ENCODE measurements around the gene DOK7.

The DOK7 gene

GRCh38 chr4:3489451-3489962 lies 26.4 kb downstream of the DOK7 start:
- DNase-seq (ENCODE audit: low read depth): no peak

GRCh38 chr4:3491681-3492405 lies 28.7 kb downstream of the DOK7 start:
- DNase-seq (ENCODE audit: low read depth): peak; percentile 19

DNA sequence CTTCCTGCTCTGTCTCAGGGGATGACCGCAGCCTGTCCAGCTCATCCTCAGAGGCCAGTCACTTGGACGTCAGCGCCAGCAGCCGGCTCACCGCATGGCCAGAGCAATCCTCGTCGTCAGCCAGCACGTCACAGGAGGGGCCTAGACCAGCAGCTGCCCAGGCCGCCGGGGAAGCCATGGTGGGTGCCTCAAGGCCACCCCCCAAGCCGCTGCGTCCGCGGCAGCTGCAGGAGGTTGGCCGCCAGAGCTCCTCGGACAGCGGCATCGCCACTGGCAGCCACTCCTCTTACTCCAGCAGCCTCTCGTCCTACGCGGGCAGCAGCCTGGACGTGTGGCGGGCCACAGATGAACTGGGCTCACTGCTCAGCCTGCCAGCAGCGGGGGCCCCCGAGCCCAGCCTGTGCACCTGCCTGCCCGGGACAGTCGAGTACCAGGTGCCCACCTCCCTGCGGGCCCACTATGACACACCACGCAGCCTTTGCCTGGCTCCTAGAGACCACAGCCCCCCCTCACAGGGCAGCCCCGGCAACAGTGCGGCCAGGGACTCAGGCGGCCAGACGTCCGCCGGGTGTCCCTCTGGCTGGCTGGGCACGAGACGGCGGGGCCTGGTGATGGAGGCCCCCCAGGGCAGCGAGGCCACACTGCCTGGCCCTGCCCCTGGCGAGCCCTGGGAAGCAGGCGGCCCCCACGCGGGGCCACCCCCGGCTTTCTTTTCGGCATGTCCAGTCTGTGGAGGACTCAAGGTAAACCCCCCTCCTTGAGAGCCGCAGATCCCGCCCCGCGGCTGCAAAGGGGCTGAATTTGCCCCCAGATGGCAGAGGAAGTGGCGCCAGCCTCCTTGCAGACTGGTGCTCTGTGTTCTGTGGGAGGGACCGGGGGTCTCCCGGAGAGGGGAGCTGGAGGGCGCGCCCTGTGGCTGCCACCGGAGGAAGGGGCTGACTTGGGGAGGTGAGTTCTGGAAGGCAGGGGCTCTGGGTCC lies 29.9 kb downstream of the DOK7 start:
- DNase-seq (ENCODE audit: low read depth): no peak

GRCh38 chr4:3493720-3494461 lies 30.8 kb downstream of the DOK7 start:
- no peak for DNase-seq (ENCODE audit: low read depth)

DNA sequence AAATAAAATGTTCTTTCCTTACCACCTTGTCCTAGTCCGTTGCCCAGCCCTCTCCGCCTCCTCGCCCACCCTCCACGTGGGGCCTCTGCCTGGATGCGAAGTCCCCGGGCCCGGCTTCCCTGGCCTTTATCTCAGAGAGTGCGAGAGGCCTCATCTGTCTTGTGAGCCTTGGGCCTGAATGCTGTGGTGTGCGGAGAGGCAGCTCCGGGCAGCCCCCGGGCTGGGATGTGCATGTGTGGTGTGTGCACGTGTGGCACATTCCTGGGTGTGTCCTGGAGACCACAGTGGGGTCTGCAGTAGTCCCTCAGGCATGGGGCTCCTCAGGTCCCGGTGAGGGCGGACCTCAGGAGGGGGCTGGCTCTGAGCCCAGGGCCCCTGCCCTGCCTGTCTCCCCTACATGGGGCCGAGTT lies 31.4 kb downstream of the DOK7 start:
- no peak for DNase-seq (ENCODE audit: low read depth)

DNA sequence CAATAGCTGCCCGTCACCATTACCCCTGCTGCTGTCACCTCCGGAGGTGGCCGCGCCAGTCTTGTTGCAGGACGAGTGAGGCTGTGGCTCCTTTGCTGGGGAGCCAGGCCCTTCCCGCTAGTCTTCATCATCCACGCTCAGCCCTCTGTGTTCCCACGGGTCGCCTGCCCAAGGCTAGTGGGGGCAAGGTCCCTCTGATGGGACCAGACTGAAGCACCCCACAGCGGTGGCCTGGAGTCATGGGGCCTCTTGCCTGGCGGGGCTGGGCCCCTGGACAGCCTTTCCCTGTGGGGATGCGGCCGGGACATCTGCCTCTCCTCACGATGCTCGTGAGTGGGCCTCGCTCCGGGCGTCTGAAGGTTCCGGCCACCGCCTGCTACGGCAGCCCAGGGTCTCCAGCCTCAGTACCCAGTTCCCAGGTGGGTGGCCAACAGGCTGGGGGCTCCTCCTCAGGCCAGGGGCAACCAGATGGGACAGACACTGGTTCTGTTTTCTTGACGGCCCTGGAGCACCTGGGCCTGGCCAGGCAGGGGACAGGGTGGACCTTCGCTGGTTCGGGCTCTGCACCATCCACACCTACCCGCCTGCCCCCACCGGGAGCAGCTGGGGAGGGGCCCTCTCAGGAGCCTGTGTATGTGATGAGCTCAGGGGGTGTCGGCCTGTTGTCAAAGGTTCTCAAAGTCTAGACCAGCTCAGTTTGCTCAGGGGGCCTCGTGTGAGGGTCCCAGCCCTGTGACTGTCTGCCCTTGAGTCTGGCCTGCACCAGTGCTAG lies 32.3 kb downstream of the DOK7 start:
- DNase-seq (ENCODE audit: low read depth): no peak

GRCh38 chr4:3496021-3496420 lies 32.9 kb downstream of the DOK7 start:
- DNase-seq (ENCODE audit: low read depth): no peak

DNA sequence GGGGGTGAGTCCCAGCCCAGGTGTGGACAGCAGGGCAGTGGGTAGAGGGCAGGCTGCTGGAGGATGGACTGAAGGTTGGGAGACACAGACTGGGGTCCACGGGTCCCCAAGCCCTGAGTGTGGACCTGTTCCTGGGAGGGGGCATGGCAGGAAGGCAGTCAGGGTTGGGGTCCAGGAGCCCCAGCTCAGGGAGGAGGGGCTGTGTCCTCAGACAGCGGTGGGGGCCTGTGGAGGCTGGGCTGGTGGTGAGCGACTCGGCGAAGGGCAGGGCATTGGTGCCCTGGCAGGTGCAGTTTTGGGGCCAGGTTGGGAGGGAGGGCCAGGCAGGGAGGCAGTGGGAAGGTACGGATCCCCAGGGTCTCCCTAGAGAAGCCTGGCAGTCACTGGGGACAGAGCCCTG lies 34.0 kb downstream of the DOK7 start:
- no peak for DNase-seq (ENCODE audit: low read depth)

DNA sequence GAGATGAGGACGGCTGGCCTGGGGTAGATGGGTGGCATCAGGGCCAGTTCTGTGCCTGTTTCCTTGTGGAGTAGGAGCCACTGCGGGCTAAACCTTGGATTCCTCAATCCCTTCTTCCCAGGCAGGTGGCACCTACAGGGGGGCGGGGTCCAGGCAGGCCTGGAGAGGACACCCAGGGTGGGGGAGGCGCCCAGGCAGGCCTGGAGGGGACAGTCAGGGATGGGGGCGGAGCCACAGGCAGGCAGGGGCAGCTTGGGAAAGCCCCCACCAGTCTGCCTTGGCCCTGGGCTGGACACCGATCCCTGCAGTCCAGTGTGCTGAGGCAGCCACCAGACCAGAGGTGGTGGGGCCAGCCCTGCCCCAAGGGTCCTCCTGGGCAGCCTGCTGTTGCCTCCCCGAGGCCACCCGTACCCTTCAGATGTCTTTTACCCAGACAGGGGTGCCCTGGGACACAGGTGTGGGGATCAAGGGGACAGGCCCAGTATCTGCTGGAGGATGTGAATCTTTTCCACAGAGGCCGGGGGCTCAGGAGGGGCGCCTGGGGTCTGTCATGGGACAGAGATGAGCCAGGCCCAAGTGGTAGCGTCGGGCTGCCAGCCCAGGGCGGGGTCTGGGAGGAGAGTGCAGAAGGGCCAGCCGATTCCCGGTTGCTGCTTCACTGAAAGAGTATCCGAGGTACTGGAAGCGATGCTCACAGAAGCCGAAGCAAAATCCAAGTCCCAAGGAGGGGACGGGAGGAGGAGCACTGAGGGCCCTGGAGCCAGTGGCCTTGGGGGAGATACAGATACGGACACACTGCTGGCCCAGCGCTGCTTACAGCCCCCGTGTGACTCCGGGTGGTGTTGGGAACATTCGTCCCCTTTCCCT lies 34.6 kb downstream of the DOK7 start:
- no peak for DNase-seq (ENCODE audit: low read depth)

DNA sequence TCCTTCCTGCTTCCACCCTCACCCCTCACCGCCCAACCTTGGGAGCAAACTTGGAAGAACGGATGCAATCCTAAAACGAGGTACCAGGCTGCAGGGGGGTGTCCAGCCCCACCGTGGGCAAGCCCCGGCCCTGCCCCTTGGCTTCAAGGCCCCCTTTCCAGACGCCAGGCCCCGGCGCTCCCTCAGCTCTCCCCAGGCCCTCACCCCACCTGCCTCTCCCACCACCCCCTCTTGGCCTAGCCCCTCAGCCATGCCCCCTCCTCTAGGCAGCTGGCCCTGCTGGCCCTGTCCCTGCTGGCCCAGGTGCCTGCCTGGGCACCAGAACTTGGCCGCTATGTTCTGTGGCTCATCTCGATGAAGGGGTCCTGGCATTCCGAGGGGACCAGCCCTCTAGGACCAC lies 35.3 kb downstream of the DOK7 start:
- DNase-seq (ENCODE audit: low read depth): no peak

DNA sequence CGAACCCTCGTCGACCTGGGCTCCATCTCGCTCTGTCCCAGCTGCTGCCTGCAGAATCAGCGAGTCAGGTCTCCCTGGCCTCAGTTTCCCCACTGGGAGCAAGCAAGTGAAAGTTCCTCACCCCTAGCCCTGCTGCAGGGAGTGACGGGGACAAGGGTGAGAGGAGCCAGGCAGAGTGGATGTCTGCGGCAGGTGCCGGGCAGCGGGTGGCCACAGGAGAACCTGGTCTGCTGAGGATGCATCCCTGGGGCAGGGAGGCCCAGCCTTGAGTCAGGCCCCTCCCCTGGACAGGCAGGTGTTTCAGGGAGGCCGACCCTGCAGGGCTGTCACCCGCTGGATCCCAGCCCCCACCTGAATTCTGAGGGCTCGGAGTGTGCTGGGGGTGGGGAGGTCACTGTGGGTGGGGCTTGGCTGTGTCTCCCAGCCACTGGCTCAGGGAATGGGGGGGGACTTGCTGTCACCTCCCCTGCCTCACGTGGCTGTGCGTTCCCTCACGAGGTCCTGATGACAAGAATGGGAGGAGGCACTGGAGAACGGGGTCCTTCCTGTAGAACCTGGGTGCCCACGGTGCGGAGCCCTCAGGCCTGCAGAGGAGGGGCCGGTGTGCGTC lies 35.9 kb downstream of the DOK7 start:
- no peak for DNase-seq (ENCODE audit: low read depth)

- no peak for DNase-seq (ENCODE audit: low read depth)
These were observed 36.6 kb downstream of the DOK7 start for GRCh38 chr4:3499710-3500109.

DNA sequence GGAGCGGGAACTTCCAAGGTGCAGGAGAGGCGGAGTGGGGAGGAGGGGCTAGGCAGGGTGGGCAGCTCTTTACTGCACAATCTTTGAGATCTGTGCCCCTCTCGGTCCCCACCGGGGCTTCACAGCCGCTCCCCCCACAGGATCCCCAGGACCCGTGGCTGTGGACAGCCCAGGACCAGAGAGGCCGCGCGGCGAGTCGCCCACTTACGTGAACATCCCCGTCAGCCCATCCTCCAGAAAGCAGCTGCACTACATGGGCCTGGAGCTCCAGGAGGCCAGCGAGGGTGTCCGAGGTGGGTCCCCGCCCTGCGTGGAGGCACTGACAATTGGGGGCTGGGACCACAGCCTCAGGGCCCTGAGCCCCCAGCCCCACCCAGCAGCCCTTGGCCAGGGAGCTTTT lies 37.0 kb downstream of the DOK7 start:
- DNase-seq (ENCODE audit: low read depth): no peak

- DNase-seq (ENCODE audit: low read depth): no peak
These were observed 37.6 kb downstream of the DOK7 start for GRCh38 chr4:3500634-3501101.

DNA sequence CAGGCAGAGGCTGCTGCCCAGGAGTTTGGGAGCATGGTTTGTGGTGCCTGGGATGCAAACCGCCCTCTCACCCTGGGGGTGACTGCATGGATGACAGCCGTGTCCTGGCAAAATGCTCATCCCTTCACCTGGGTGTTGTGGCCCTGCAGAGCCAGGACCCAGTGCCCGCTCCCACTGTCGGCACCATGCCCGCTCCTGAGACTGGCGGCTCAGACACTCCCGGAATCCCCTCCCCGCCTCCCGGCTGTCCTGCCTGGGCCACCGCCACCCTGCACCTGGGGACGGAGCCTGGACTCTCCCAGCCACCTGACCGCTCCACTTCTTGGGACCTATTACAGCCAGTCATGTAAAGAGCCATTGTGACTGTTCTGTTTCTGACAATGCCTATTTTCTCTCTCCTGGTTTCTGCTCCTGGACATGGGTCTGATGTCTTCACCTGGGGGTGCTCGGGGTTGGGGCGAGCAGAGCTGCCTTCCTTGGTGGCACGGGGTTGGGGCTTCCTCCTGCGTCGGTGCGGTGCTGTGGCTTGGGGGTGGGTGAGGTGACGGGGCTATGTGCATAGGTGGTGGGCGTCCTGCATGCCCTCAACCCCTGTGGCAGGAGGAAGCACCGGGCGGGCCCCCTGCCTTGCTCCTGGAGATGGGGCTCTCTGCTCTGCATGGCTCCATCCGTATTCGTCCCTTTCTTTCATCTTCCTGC lies 38.2 kb downstream of the DOK7 start:
- DNase-seq (ENCODE audit: low read depth): no peak

- no peak for DNase-seq (ENCODE audit: low read depth)
These were observed 38.8 kb downstream of the DOK7 start for GRCh38 chr4:3501825-3502425.

DNA sequence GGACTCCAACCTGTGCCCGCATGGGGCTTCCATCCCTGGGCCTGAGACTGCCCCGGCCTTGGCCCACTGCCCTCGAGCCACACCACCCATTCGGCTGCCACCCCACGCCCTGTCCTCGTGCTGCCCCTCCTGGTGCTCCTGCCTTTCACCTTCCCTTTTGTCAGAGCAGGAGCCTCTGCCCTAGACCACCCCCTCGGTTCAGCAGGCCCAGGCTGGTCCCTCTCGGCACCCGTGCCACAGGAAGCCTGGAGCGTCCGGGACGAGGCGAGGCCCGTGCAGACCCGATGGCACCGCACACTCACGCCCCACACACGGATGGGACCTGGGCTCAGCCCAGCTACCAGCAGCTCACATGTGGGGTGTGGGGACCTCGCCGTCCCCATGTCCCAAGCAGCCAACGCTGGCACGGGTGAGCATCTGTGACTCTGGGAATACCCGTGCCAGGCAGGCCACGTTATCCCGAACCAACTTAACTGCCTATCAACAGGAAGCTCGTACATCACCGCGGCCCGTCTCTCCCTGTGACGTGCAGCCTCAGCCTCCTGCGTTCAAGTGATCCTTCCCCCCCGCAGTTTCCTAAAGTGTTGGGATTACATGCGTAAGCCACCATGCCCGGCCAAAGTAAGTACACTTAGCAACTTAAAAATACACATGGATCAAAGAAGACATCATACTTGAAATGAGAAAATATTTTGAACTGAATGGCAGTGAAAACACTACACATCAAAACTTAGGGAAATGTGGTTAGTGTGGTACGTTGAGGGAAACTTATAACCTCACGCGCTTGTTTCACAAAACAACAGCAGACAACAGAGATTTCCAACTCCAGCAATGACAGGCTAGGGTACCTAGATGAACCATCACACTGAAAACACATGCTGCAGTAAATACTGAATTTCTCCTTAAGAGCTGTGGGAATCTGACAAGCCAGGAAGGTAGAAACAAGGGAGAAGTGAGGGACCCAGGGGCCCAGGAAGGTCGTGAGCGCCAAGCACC lies 40.1 kb downstream of the DOK7 start:
- DNase-seq (ENCODE audit: low read depth): no peak

DNA sequence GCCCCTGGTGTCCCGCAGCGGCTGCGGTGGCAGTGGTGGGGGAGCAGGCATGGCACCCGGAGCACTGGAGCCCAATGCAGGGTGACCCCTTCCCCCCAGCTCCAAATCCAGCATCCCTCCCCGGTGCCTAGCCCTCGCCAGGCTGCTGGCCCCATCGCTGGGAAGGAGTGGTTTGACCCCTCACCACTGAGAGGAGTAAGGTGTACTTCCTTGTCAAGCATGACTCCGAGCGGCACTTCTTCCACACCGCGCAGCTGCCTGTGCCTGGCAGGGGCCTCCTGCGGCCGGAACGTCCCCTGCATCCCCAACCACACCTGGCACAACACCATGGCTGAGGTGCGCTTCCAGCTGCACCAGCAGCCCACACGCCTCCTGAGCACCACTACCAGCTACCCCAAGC lies 42.1 kb downstream of the DOK7 start:
- no peak for DNase-seq (ENCODE audit: low read depth)

Measured in GM04503 (cell line).